ENCODE measurements around the gene TCEA3.

Gene TCEA3
- 10.4 to 16.6 reads per million in 2 donors for total RNA-seq

GRCh38 chr1:23424293-23425192 is at the start of gene TCEA3:
Gene TCEA3 (minus strand): TSS chr1:23424748. CDS start chr1:23424633, 115 bp downstream.
- peak; percentile 12 for DNase-seq

GRCh38 chr1:23473037-23473800 is 48.7 kb upstream of the TCEA3 start:
- no peak for DNase-seq

- DNase-seq, result no peak
Observed at GRCh38 chr1:23472351-23473036, 47.9 kb upstream of the TCEA3 start.

- DNase-seq, result no peak
Observed at GRCh38 chr1:23471473-23472075, 47.0 kb upstream of the TCEA3 start.

- no peak for DNase-seq
Observed at GRCh38 chr1:23470282-23471070, 45.9 kb upstream of the TCEA3 start.

- DNase-seq, result no peak
Observed at GRCh38 chr1:23469372-23469982, 44.9 kb upstream of the TCEA3 start.

- no peak for DNase-seq
Observed at GRCh38 chr1:23466423-23466989, 42.0 kb upstream of the TCEA3 start.

GRCh38 chr1:23463286-23463685 is 38.7 kb upstream of the TCEA3 start:
- DNase-seq, result no peak

GRCh38 chr1:23462766-23463165 is 38.2 kb upstream of the TCEA3 start:
- DNase-seq, result no peak

- no peak for DNase-seq
Observed at GRCh38 chr1:23461050-23461449, 36.5 kb upstream of the TCEA3 start.

GRCh38 chr1:23460519-23460918 is 36.0 kb upstream of the TCEA3 start:
- no peak for DNase-seq

GRCh38 chr1:23459338-23459757 is 34.8 kb upstream of the TCEA3 start:
- DNase-seq, result no peak

GRCh38 chr1:23456226-23456625 is 31.7 kb upstream of the TCEA3 start:
- DNase-seq, result no peak

- no peak for DNase-seq
Observed at GRCh38 chr1:23453455-23454000, 29.0 kb upstream of the TCEA3 start.

GRCh38 chr1:23452011-23452411 is 27.5 kb upstream of the TCEA3 start:
- peak; percentile 36 for DNase-seq

GRCh38 chr1:23451441-23451840 is 26.9 kb upstream of the TCEA3 start:
- DNase-seq, result no peak

GRCh38 chr1:23450894-23451293 is 26.3 kb upstream of the TCEA3 start:
- DNase-seq, result no peak

GRCh38 chr1:23449958-23450357 is 25.4 kb upstream of the TCEA3 start:
- DNase-seq, result no peak

- DNase-seq, result no peak
Observed at GRCh38 chr1:23449306-23449705, 24.8 kb upstream of the TCEA3 start.

GRCh38 chr1:23448846-23449245 is 24.3 kb upstream of the TCEA3 start:
- DNase-seq, result no peak

Measured in T-helper 9 cell (primary cell).